Aorta (tissue), 5 donors: Measurements from ENCODE around the gene PTF1A. TPM values are rescaled to one million over a fixed set of nuclear protein-coding genes. Genes with fewer than 3 reads are reported as not detected.
"Not testable (repeated sequence)": the region's sequence is repeated elsewhere in the genome, so short reads cannot be mapped to it uniquely, and the experiment has no call there.

Source experiments
- ATAC-seq: fragments of 200-7000 bp; cut with Tn5 transposase; one replicate; pipeline ENCODE4 v1.9.1; 2022; ENCODE audit warnings: moderate library complexity; ENCODE audit not compliant: low FRiP score
- DNase-seq, 2 donors: peaks; one replicate each; pipeline ENCODE4 v3.0.0-alpha.2; 2020
- H3K27ac ChIP-seq, 2 donors: one replicate each; pipeline ENCODE4 v1.5.1; 2013; ENCODE audit warnings: low read length in 2 of 2, mild to moderate bottlenecking in 2 of 2, moderate library complexity in 2 of 2, control low read depth in 1 of 2, inconsistent platforms in 1 of 2, low read depth in 1 of 2
- H3K27me3 ChIP-seq, 2 donors: one replicate each; pipeline ENCODE4 v1.6.1; 2013; ENCODE audit warnings: control low read depth in 1 of 2, low read length in 1 of 2, mild to moderate bottlenecking in 1 of 2, moderate library complexity in 1 of 2; ENCODE audit not compliant: insufficient read depth in 2 of 2, control insufficient read depth in 1 of 2
- H3K36me3 ChIP-seq, 2 donors: one replicate each; pipeline ENCODE4 v1.6.1; 2013; ENCODE audit warnings: control low read depth in 1 of 2, low read length in 1 of 2, mild to moderate bottlenecking in 1 of 2; ENCODE audit not compliant: insufficient read depth in 2 of 2, control insufficient read depth in 1 of 2
- H3K4me1 ChIP-seq, 2 donors: one replicate each; pipeline ENCODE4 v1.6.1; 2013; ENCODE audit warnings: low read length in 2 of 2, control low read depth in 1 of 2, mild to moderate bottlenecking in 1 of 2, moderate library complexity in 1 of 2; ENCODE audit not compliant: insufficient read depth in 2 of 2, control insufficient read depth in 1 of 2
- H3K4me3 ChIP-seq, 2 donors: one replicate each; pipeline ENCODE4 v1.5.1; 2013; ENCODE audit warnings: low read length in 2 of 2, control low read depth in 1 of 2, mild to moderate bottlenecking in 1 of 2
- H3K9me3 ChIP-seq: one replicate; pipeline ENCODE4 v1.6.1; 2013; ENCODE audit warnings: mild to moderate bottlenecking, low read length; ENCODE audit not compliant: control insufficient read depth
- whole genome bisulfite sequencing, 2 donors: extraction: QIAGEN DNeasy Blood & Tissue Kit; methylation state at CpG; one replicate each; pipeline ENCODE4 v1.1.7; 2013; 5-methylcytosine and 5-hydroxymethylcytosine counted together
- intact Hi-C, 2 donors: fragments of 100-400 bp; cut with DNase I; formaldehyde crosslinking; loops; one replicate each; pipeline versions ENCODE4 v1.14.2 to v1.15.0; 2022
- polyA plus RNA-seq, 2 donors: library from polyadenylated mRNA; stranded (reverse); fragments of 200-250 nt; gene quantifications; one replicate each; pipeline ENCODE4 v1.2.3, GENCODE V29; 2013
- total RNA-seq, 2 donors: library from RNA; stranded (reverse); fragmentation: NEBNext Ultra II Directional; extraction: Animal tissue kit (Norgen Biotek cat#: 25700); gene quantifications; one replicate each; pipeline ENCODE4 v1.2.1, GENCODE V29; 2021
- donor health status: healthy with polysubstance abuse.
- donor health status: Bipolar disorder and iron deficiency.
- donor health status: DM: no; HTN: no; CAD: no.
- donor health status: DM: no; HTN: no; CAD: no.
- donor health status: DM: yes; HTN: yes; CAD: no.

The PTF1A gene
- total and polyA plus RNA-seq, 4 donors, result not detected

GRCh38 chr10:23217471-23217870 is 25.4 kb downstream of the PTF1A start:
- ATAC-seq, result no peak
- intact Hi-C loops, result no loop called here
- 93% methylated on average over 1 of the region's 1 CpG for WGBS, 2 donors
- Histone ChIP-seq H3K36me3 (no peaks in the 10 kb centered on the region), H3K27ac (no peak overlapping the region), H3K27me3 (no peaks in the 10 kb centered on the region), H3K4me3 (no peak overlapping the region), H3K4me1 (no peaks in the 10 kb centered on the region), H3K9me3 (no peaks in the 10 kb centered on the region)
- DNase-seq, result no peak

- no peak overlapping the region for H3K27ac ChIP-seq
- no peaks in the 10 kb centered on the region for H3K9me3 ChIP-seq
- no peaks in the 10 kb centered on the region for H3K36me3 ChIP-seq
- DNase-seq, result no peak
- intact Hi-C loops, result no loop called here
- H3K4me3 ChIP-seq, result no peak overlapping the region
- no peak for ATAC-seq
- no peaks in the 10 kb centered on the region for H3K27me3 ChIP-seq
- WGBS, 2 donors, result 76 to 81% methylated on average over 1 of the region's 1 CpG
- H3K4me1 ChIP-seq, result no peaks in the 10 kb centered on the region
Measured at GRCh38 chr10:23230582-23230981, 38.5 kb downstream of the PTF1A start.

- WGBS, 2 donors, result 61 to 65% methylated on average over 3 of the region's 3 CpGs
- intact Hi-C loops, result no loop called here
Measured at GRCh38 chr10:23238015-23238414, 45.9 kb downstream of the PTF1A start.

GRCh38 chr10:23241779-23242178 is 49.7 kb downstream of the PTF1A start:
- H3K4me1 ChIP-seq, H3K27ac ChIP-seq, H3K36me3 ChIP-seq, DNase-seq, ATAC-seq, H3K9me3 ChIP-seq, H3K4me3 ChIP-seq, H3K27me3 ChIP-seq: not testable (repeated sequence)
- 58 to 70% methylated on average over 1 of the region's 1 CpG for WGBS, 2 donors
- intact Hi-C loops, result loop anchor here in 1 of 2 donors (10.0 kb wide), 1 partner anchor 1147 kb away; no protein-coding TSS in a partner anchor

More at GRCh38 chr10:23238015-23238414, 45.9 kb downstream of the PTF1A start:
- ATAC-seq (no peak), DNase-seq (no peak)
- Histone ChIP-seq H3K27me3 (no peaks in the 10 kb centered on the region), H3K36me3 (no peaks in the 10 kb centered on the region), H3K4me3 (no peak overlapping the region), H3K27ac (no peak overlapping the region), H3K4me1 (no peaks in the 10 kb centered on the region), H3K9me3 (no peaks in the 10 kb centered on the region)

Other genes with a start within 250 kb of the PTF1A start
- 10 to 100 TPM; 30.4 to 34.5 TPM for gene MSRB2, start 96.7 kb upstream of the PTF1A start, total RNA-seq
- 10 to 100 TPM; 27.0 to 34.7 TPM for gene MSRB2, start 96.7 kb upstream of the PTF1A start, polyA plus RNA-seq
- not detected for gene C10orf67, start 152.5 kb downstream of the PTF1A start, total RNA-seq
- gene C10orf67, start 152.5 kb downstream of the PTF1A start, polyA plus RNA-seq, result not detected
- 10 to 100 TPM; 19.8 to 23.5 TPM for gene OTUD1, start 246.8 kb downstream of the PTF1A start, total RNA-seq
- 10 to 100 TPM in 1 of 2 donors, 1 to 10 TPM in 1; 8.0 to 10.4 TPM for gene OTUD1, start 246.8 kb downstream of the PTF1A start, polyA plus RNA-seq